Osteoblast (primary cell): ENCODE data around the gene EFNB2. TPM values are rescaled to one million over a fixed set of nuclear protein-coding genes. Genes with fewer than 3 reads are reported as not detected.

ENCODE experiments used
- DNase-seq: peaks from one replicate; pipeline ENCODE4 v3.0.0; 2011; ENCODE audit warnings: low spot score, mixed read lengths; ENCODE audit not compliant: insufficient read length; ENCODE audit errors: missing footprints
- H2AFZ ChIP-seq: 2 replicates; pipeline ENCODE4 v1.6.0; 2011; ENCODE audit warnings: mild to moderate bottlenecking, low read length
- H3K27ac ChIP-seq: 2 replicates; pipeline ENCODE4 v1.5.1; 2011; ENCODE audit warnings: mild to moderate bottlenecking, low read depth, low read length, moderate library complexity
- H3K27me3 ChIP-seq: 2 replicates; pipeline ENCODE4 v1.6.0; 2012; ENCODE audit warnings: mild to moderate bottlenecking, control low read depth, inconsistent platforms, low read length, moderate library complexity; ENCODE audit not compliant: insufficient read depth
- H3K36me3 ChIP-seq: 2 replicates; pipeline ENCODE4 v1.5.1; 2011; ENCODE audit warnings: mild to moderate bottlenecking, low read length, control low read depth, moderate library complexity; ENCODE audit not compliant: insufficient read depth
- H3K4me1 ChIP-seq: 2 replicates; pipeline ENCODE4 v1.5.1; 2011; ENCODE audit warnings: mild to moderate bottlenecking, low read length, control low read depth, moderate library complexity; ENCODE audit not compliant: insufficient read depth
- H3K4me2 ChIP-seq: 2 replicates; pipeline ENCODE4 v1.6.0; 2011; ENCODE audit warnings: mild to moderate bottlenecking, low read length; ENCODE audit not compliant: insufficient read depth
- H3K4me3 ChIP-seq: fragments of 200-600 bp; sonication (generic); 3 replicates; pipeline ENCODE4 v1.5.1; 2012; ENCODE audit warnings: mild to moderate bottlenecking, low read length, inconsistent platforms; ENCODE audit not compliant: insufficient read depth
- H3K79me2 ChIP-seq: 2 replicates; pipeline ENCODE4 v1.6.0; 2012; ENCODE audit warnings: mild to moderate bottlenecking, low read length, control low read depth, inconsistent platforms; ENCODE audit not compliant: insufficient read depth
- H3K9me3 ChIP-seq: 2 replicates; pipeline ENCODE4 v1.5.1; 2011; ENCODE audit warnings: low read depth, low read length, control low read depth
- H4K20me1 ChIP-seq: 2 replicates; pipeline ENCODE4 v1.6.0; 2012; ENCODE audit warnings: mild to moderate bottlenecking, low read length, control low read depth; ENCODE audit not compliant: insufficient read depth
- CTCF ChIP-seq: IDR thresholded peaks from 2 replicates; pipeline ENCODE4 v1.5.1; 2011; ENCODE audit warnings: mild to moderate bottlenecking, low read depth, low read length, moderate library complexity; ENCODE audit errors: extremely low read depth
- total RNA-seq: library from RNA; depleted of rRNA; stranded (reverse); fragments of >200 nt; gene quantifications from 2 replicates; pipeline ENCODE4 v1.2.3, GENCODE V29; 2012

The EFNB2 gene
- total RNA-seq, 1 donor: 17.0 TPM

GRCh38 chr13:106527826-106528225 lies 7.6 kb downstream of the EFNB2 start:
- Histone ChIP-seq H3K9me3 (no peaks in the 10 kb centered on the region), H3K36me3 (peaks cover 3% of the 10 kb centered on the region), H3K27me3 (no peaks in the 10 kb centered on the region), H2AFZ (no peak overlapping the region), H4K20me1 (peaks cover 22% of the 10 kb centered on the region), H3K4me3 (no peak overlapping the region), H3K4me1 (no peaks in the 10 kb centered on the region), H3K27ac (no peak overlapping the region), H3K79me2 (peaks cover 99% of the 10 kb centered on the region), H3K4me2 (no peak overlapping the region)
- no peak for TF ChIP-seq CTCF
- DNase-seq: no peak

GRCh38 chr13:106527445-106527801 lies 8.0 kb downstream of the EFNB2 start:
- Histone ChIP-seq H3K9me3 (no peaks in the 10 kb centered on the region), H3K36me3 (peaks cover 3% of the 10 kb centered on the region), H4K20me1 (peaks cover 22% of the 10 kb centered on the region), H3K27ac (no peak overlapping the region), H3K4me3 (no peak overlapping the region), H3K27me3 (no peaks in the 10 kb centered on the region), H3K79me2 (peaks cover 99% of the 10 kb centered on the region), H2AFZ (no peak overlapping the region), H3K4me2 (no peak overlapping the region), H3K4me1 (no peaks in the 10 kb centered on the region)
- DNase-seq: no peak
- no peak for TF ChIP-seq CTCF

- Histone ChIP-seq H3K27ac (no peak overlapping the region), H3K79me2 (peaks cover 99% of the 10 kb centered on the region), H3K9me3 (no peaks in the 10 kb centered on the region), H4K20me1 (peaks cover 22% of the 10 kb centered on the region), H3K36me3 (peaks cover 3% of the 10 kb centered on the region), H3K4me3 (no peak overlapping the region), H3K4me1 (no peaks in the 10 kb centered on the region), H2AFZ (no peak overlapping the region), H3K27me3 (no peaks in the 10 kb centered on the region), H3K4me2 (no peak overlapping the region)
- DNase-seq: no peak
- no peak for TF ChIP-seq CTCF
Observed at GRCh38 chr13:106526738-106527444, 8.6 kb downstream of the EFNB2 start.

GRCh38 chr13:106525865-106526264 lies 9.6 kb downstream of the EFNB2 start:
- peaks cover 97% of the 10 kb centered on the region for H3K79me2 ChIP-seq
- peaks cover 16% of the 10 kb centered on the region for H4K20me1 ChIP-seq
- no peaks in the 10 kb centered on the region for H3K9me3 ChIP-seq
- H3K27me3 ChIP-seq: no peaks in the 10 kb centered on the region
- DNase-seq: no peak
- no peak overlapping the region for H3K4me3 ChIP-seq
- TF ChIP-seq CTCF: no peak
- no peak overlapping the region for H3K27ac ChIP-seq
- H3K4me1 ChIP-seq: no peaks in the 10 kb centered on the region
- peaks cover 3% of the 10 kb centered on the region for H3K36me3 ChIP-seq
- no peak overlapping the region for H3K4me2 ChIP-seq
- H2AFZ ChIP-seq: no peak overlapping the region
